Smooth muscle cell (in vitro differentiated cells): Measurements from ENCODE around the gene IRF4. TPM values are rescaled to one million over a fixed set of nuclear protein-coding genes. Genes with fewer than 3 reads are reported as not detected.

Experiments
- DNase-seq: peaks from one replicate; lab custom pipeline; 2025; ENCODE audit not compliant: unreplicated experiment; lab: John Stamatoyannopoulos, UW
- H2AFZ ChIP-seq: fragments of 200-600 bp; sonication (generic); 2 replicates; pipeline ENCODE4 v1.6.0; 2016; ENCODE audit warnings: antibody characterized with exemption, low read depth, mild to moderate bottlenecking
- H3F3A ChIP-seq: fragments of 200-600 bp; sonication (generic); 2 replicates; pipeline ENCODE4 v1.6.0; 2017; ENCODE audit warnings: antibody characterized with exemption, low read depth
- H3K27ac ChIP-seq: fragments of 200-600 bp; sonication (generic); 2 replicates; pipeline ENCODE4 v1.5.1; 2016; ENCODE audit warnings: low read depth, mild to moderate bottlenecking
- H3K27me3 ChIP-seq: fragments of 200-600 bp; sonication (generic); 2 replicates; pipeline ENCODE4 v1.6.1; 2016; ENCODE audit warnings: low read depth, mild to moderate bottlenecking
- H3K36me3 ChIP-seq: fragments of 200-600 bp; sonication (generic); 2 replicates; pipeline ENCODE4 v1.5.1; 2016; ENCODE audit warnings: low read depth
- H3K4me1 ChIP-seq: fragments of 200-600 bp; sonication (generic); 2 replicates; pipeline ENCODE4 v1.5.1; 2016; ENCODE audit warnings: low read depth
- H3K4me2 ChIP-seq: fragments of 200-600 bp; sonication (generic); 2 replicates; pipeline ENCODE4 v1.6.0; 2016; ENCODE audit warnings: mild to moderate bottlenecking
- H3K4me3 ChIP-seq: fragments of 200-600 bp; sonication (generic); 2 replicates; pipeline ENCODE4 v1.5.1; 2016; ENCODE audit warnings: mild to moderate bottlenecking
- H3K79me2 ChIP-seq: fragments of 200-600 bp; sonication (generic); 2 replicates; pipeline ENCODE4 v1.6.0; 2016; ENCODE audit warnings: low read depth, mild to moderate bottlenecking
- H3K9ac ChIP-seq: fragments of 200-600 bp; sonication (generic); 2 replicates; pipeline ENCODE4 v1.6.0; 2016; ENCODE audit warnings: low read depth
- H3K9me3 ChIP-seq: fragments of 200-600 bp; sonication (generic); replicated peaks from 2 replicates; pipeline ENCODE4 v1.5.1; 2016; ENCODE audit warnings: low read depth
- H4K20me1 ChIP-seq: fragments of 200-600 bp; sonication (generic); 2 replicates; pipeline ENCODE4 v1.6.0; 2016; ENCODE audit warnings: low read depth
- WGBS: methylation state at CpG from one replicate; pipeline ENCODE4 v1.1.7; 2016; ENCODE audit warnings: low lambda C conversion rate; 5-methylcytosine and 5-hydroxymethylcytosine counted together
- polyA plus RNA-seq: library from polyadenylated mRNA; unstranded; fragments of >200 nt; fragmentation: Nextera tagmentation; extraction: Ambion mirVana; gene quantifications from 2 replicates; pipeline ENCODE4 v1.2.1, GENCODE V29; 2016
- total RNA-seq: library from RNA; depleted of rRNA; stranded (reverse); fragments of >200 nt; gene quantifications from 2 replicates; pipeline ENCODE4 v1.2.3, GENCODE V29; 2014
- TF ChIP-seq, protein P1 (sequence below): fragments of 200-600 bp; sonication (generic); IDR thresholded peaks from 2 replicates; pipeline ENCODE4 v1.5.1; 2017; ENCODE audit warnings: borderline replicate concordance, mild to moderate bottlenecking, antibody characterized with exemption; ENCODE audit not compliant: insufficient read depth, poor library complexity, severe bottlenecking

Gene IRF4
- total and polyA plus RNA-seq, 2 experiments from 2014 or later: 0.04 TPM; not detected in 1

GRCh38 chr6:352896-353470 lies 38.6 kb upstream of the IRF4 start:
- Histone ChIP-seq H3K4me3 (no peak overlapping the region), H3K9ac (no peak overlapping the region), H3F3A (no peaks in the 10 kb centered on the region), H3K79me2 (no peaks in the 10 kb centered on the region), H4K20me1 (no peaks in the 10 kb centered on the region), H3K4me1 (no peaks in the 10 kb centered on the region), H3K27ac (no peak overlapping the region), H3K4me2 (no peak overlapping the region), H3K9me3 (no peaks in the 10 kb centered on the region), H3K36me3 (no peaks in the 10 kb centered on the region), H2AFZ (no peak overlapping the region), H3K27me3 (no peaks in the 10 kb centered on the region)
- TF ChIP-seq, protein P1, sequence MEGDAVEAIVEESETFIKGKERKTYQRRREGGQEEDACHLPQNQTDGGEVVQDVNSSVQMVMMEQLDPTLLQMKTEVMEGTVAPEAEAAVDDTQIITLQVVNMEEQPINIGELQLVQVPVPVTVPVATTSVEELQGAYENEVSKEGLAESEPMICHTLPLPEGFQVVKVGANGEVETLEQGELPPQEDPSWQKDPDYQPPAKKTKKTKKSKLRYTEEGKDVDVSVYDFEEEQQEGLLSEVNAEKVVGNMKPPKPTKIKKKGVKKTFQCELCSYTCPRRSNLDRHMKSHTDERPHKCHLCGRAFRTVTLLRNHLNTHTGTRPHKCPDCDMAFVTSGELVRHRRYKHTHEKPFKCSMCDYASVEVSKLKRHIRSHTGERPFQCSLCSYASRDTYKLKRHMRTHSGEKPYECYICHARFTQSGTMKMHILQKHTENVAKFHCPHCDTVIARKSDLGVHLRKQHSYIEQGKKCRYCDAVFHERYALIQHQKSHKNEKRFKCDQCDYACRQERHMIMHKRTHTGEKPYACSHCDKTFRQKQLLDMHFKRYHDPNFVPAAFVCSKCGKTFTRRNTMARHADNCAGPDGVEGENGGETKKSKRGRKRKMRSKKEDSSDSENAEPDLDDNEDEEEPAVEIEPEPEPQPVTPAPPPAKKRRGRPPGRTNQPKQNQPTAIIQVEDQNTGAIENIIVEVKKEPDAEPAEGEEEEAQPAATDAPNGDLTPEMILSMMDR: no peak
- no peak for DNase-seq
- WGBS: 78% methylated on average over 11 of the region's 11 CpGs

GRCh38 chr6:353642-354614 lies 37.6 kb upstream of the IRF4 start:
- TF ChIP-seq, protein P1: no peak
- no peak overlapping the region for H3K9ac ChIP-seq
- H3K4me3 ChIP-seq: no peak overlapping the region

GRCh38 chr6:354631-355280 lies 36.8 kb upstream of the IRF4 start:
- no peak overlapping the region for H3K9ac ChIP-seq

More at GRCh38 chr6:353642-354614, 37.6 kb upstream of the IRF4 start:
- Histone ChIP-seq H3K79me2 (no peaks in the 10 kb centered on the region), H3K9me3 (no peaks in the 10 kb centered on the region), H3K4me1 (no peaks in the 10 kb centered on the region), H2AFZ (no peak overlapping the region), H3K27me3 (no peaks in the 10 kb centered on the region), H3K36me3 (no peaks in the 10 kb centered on the region), H4K20me1 (no peaks in the 10 kb centered on the region), H3F3A (no peaks in the 10 kb centered on the region), H3K27ac (no peak overlapping the region), H3K4me2 (no peak overlapping the region)
- WGBS: 85% methylated on average over 18 of the region's 18 CpGs
- no peak for DNase-seq

More at GRCh38 chr6:354631-355280, 36.8 kb upstream of the IRF4 start:
- 88% methylated on average over 15 of the region's 15 CpGs for WGBS
- Histone ChIP-seq H3K36me3 (no peaks in the 10 kb centered on the region), H3K9me3 (no peaks in the 10 kb centered on the region), H3K4me2 (no peak overlapping the region), H3F3A (no peaks in the 10 kb centered on the region), H3K4me1 (no peaks in the 10 kb centered on the region), H3K79me2 (no peaks in the 10 kb centered on the region), H2AFZ (no peak overlapping the region), H3K27me3 (no peaks in the 10 kb centered on the region), H3K4me3 (no peak overlapping the region), H4K20me1 (no peaks in the 10 kb centered on the region), H3K27ac (no peak overlapping the region)
- TF ChIP-seq, protein P1: no peak
- DNase-seq: no peak
